ENCODE data around the gene MCHR1. TPM values are rescaled to one million over a fixed set of nuclear protein-coding genes. Genes with fewer than 3 reads are reported as not detected.
"Not testable (repeated sequence)": the region's sequence is repeated elsewhere in the genome, so short reads cannot be mapped to it uniquely, and the experiment has no call there.

The MCHR1 gene
- total RNA-seq, 1 donor from 2014 or later, result 0.43 TPM

DNA sequence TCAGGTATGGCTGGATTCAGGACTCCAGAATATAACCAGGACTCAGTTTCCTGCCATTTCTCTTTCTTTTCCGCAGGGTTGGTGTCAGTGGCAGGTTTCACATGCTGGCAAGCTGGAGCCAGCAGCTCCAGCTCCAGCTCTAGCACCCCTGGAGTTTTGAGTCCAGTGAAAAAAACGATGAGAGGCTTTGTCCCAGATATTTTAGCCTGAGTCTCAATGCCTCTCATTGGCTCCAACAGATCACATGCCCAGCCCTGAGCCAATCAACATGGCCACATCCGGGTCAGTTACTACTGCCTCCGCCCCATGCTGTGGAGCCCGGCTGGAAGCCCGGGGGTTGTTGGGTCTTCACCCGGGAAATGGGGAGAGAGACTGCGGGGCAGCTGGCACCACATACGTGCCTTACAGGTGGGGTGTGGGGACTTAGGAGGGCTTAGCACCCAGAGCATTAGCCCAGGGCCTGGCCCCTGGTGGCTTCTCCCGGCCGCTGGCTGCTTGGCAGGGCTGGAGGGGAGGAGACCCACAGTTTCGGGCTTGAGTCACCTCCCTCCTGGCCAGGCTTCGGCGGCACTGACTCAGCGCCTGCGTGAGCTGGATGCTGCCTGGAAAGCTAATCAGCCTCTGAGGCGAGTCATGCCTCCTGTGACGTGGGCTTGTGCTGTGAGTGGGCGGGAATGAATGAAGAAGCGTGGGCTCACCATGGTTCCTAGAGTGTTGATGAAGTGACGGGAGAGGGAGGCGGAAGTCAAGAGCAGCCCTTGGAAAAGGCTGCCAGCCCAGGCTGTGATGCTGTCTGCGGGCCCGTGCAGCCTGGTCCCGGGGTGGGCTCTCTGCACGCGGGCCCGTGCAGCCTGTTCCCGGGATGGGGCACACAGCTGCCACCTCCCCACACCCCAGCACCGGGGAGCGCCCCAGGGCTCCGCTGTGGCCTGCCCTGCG, 27.5 kb upstream of the MCHR1 start:
- peak; percentile 96 for DNase-seq (ENCODE audit: low spot score)
- intact Hi-C loops (cut with DNase I), result no loop called here

DNA sequence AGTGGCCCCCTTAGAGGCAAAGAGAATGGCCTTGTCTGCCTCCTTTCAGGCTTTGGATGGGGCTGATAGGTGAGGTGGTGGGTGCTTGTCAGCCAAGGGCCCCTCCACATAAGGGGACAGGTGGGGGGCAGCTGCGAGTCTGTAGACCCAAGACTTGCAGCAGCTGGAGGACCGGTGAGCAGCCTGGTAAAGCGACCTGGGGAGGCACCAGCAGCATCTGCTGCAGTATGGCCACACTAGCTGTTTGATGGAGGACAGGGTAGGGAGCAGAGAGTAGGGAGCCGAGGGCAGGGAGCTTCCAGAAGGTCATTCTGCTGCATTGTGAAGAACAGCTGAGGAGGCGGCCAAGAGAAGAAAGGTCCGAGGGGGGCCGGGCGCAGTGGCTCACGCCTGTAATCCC, 25.9 kb upstream of the MCHR1 start:
- DNase-seq (ENCODE audit: low spot score), result no peak
- intact Hi-C loops (cut with DNase I), result no loop called here

DNA sequence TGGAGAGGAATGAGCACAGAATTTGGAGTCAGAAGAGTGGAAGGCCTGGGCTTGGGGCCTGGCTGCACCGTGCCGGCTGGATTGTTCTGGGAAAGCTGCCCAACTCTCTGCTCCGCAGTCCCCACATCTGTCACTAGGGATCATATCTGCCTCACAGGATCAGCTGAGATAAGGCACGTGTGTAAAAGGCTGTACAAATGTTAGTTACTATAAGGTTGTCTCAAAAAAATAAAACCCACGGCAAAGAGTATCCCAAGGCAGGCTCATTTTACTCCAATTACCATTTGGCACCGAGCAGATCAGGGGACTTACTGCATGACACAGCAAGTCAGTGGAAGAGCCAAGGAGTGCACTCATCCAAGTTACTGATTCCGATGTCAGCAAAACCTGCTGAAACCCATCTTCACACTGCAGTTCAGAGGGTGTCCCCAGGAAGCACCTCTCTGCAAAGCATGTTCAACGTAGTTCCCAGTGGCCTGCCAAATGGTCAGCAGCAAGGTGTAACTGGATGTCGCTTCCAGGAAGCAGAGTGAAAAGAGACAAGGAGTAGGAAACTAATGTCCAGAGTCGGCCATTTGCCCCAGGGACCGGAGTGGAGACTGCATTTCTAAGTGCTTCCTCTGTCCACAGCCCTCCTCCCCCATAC, 24.6 kb upstream of the MCHR1 start:
- intact Hi-C loops (cut with DNase I), result no loop called here

DNA sequence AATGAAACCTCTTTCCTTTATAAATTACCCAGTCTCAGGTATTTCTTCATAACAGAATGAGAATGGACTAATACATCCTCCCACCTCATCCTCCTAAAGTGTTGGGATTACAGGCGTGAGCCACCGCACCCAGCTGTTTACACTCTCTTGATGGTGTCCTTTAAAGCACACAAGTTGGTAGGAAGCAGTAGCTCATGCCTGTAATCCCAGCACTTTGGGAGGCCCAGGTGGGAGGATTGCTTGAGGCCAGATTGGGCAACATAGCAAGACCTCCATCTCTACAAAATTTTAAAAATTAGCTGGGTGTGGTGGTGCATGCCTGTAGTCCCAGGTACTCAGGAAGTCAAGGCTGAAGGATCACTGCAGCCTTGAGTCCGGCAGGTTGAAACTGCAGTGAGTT, 23.3 kb upstream of the MCHR1 start:
- DNase-seq (ENCODE audit: low spot score), result not testable (repeated sequence)

More for the DNA sequence above, 24.6 kb upstream of the MCHR1 start:
- no peak for DNase-seq (ENCODE audit: low spot score)

DNA sequence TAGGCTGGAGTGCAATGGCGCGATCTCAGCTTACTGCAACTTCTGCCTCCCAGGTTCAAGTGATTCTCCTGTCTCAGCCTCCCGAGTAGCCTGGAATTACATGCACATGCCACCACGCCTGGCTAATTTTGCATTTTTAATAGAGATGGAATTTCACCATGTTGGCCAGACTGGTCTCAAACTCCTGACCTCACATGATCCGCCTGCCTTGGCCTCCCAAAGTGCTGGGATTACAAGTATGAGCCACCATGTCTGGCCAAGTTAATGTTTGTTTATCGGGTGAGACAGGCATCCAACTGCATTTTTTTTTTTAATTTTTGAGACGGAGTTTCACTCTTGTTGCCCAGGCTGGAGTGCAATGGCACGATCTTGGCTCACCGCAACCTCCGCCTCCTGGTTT, 22.6 kb upstream of the MCHR1 start:
- DNase-seq (ENCODE audit: low spot score); intact Hi-C loops (cut with DNase I): not testable (repeated sequence)

More for the DNA sequence above, 23.3 kb upstream of the MCHR1 start:
- intact Hi-C loops (cut with DNase I), result not testable (repeated sequence)

DNA sequence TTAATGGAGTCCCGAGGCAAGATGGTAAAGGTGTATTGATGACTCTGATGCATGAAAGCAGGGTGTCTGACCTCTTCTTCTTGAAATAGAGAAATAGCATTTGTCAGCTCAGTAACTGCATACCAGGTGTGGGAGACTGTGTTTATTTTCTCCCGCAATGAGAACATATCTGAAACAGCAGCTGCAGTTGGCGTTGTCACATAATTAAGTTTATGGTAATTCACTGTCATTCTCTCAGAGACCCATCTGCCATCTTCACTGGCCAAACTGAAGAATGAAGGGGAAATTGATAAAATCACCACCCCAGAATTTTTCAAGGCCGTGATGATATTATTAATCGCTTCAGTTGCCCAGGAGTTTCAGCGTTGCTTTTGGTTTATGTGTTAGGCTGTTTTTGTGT, 20.1 kb upstream of the MCHR1 start:
- intact Hi-C loops (cut with DNase I), result no loop called here
- no peak for DNase-seq (ENCODE audit: low spot score)

DNA sequence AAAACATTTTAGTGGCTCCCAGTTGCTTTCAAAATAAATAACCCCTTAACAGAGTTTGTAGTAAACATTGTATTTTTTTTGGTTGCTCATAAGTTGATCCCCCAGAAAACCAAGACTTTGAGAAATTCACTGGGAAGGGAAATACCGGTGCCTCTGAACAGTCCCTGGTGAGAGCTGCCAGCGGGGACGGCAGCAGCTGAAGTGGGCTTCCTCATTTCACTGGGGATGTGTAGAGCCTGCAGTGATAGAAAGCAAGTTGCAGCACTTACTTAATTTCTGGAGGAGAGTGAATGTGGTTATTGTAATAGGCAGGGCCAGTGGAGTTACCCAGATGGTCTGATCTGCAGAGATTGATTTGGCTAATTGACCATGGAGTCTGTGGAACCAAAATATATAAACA, 18.6 kb upstream of the MCHR1 start:
- intact Hi-C loops (cut with DNase I), result no loop called here

DNA sequence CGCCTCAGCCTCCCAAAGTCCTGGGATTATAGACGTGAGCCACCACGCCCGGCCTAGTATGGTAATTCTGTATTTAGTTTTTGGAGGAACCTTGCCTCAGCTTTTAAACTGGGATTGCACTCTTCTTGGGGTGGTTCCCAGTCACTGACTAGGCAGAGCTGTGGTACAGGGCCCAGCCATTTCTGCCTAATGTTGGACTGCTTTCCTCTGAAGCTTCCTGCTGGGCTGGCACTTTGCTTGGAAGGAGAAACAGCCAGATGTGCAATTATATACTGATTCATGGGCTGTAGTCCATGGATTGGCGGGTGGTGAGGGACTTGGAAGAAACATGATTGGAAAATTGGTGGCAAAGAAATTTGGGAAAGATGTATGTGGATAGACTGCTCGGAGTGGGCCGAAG, 17.6 kb upstream of the MCHR1 start:
- DNase-seq (ENCODE audit: low spot score), result no peak
- intact Hi-C loops (cut with DNase I), result no loop called here

More for the DNA sequence above, 18.6 kb upstream of the MCHR1 start:
- DNase-seq (ENCODE audit: low spot score), result no peak

DNA sequence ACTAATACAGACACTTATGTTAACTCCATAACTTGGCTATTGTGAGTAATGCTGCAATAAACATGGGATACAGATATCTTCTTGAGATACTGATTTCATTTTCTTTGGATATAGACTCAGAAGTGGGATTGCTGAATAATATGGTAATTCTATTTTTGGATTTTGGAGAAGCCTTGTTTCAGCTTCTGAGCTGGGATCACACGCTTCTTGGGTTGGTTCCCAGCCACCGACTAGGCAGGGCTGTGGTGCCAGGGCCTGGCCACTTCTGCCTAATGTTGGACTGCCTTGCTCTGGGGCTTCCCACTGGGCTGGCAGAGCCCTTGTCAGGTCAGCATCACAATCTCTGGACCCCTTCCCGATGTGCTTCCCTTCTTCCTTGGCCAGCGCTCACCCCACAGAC, 14.0 kb upstream of the MCHR1 start:
- DNase-seq (ENCODE audit: low spot score), result peak; percentile 90
- intact Hi-C loops (cut with DNase I), result loop anchor here (5.0 kb wide), 1 partner anchor 47 kb away; no protein-coding TSS in a partner anchor

DNA sequence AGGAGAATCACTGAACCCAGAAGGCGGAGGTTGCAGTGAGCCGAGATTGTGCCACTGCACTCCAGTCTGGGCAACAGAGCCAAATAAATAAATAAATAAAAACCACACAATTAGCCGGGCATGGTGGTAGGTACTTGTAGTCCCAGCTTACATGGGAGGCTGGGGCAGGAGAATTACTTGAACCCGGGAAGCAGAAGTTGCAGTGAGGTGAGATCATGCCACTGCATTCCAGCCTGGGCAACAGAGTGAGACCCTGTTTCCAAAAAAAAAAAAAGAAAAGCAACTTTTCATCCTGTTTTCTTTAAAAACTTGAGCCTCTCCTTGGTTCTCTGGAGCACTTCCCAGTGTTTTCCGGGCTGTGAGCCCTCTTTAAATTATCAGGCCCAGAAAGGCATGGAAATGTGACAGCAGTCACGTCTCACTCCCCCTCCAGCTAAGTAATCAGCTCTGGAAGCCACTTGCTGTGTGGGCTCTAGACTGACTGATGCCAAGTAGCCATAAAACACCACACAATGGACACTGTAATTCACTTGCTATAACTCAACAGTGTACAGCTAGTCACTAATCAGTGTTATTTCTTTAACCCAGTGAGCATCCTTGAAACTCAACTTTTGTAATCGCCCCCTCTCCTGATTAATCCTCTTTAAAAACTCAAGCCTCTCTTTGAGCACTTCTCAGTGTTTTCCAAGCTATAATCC, 13.0 kb upstream of the MCHR1 start:
- intact Hi-C loops (cut with DNase I), result loop anchor here (5.0 kb wide), 1 partner anchor 46 kb away; no protein-coding TSS in a partner anchor
- no peak for DNase-seq (ENCODE audit: low spot score)

DNA sequence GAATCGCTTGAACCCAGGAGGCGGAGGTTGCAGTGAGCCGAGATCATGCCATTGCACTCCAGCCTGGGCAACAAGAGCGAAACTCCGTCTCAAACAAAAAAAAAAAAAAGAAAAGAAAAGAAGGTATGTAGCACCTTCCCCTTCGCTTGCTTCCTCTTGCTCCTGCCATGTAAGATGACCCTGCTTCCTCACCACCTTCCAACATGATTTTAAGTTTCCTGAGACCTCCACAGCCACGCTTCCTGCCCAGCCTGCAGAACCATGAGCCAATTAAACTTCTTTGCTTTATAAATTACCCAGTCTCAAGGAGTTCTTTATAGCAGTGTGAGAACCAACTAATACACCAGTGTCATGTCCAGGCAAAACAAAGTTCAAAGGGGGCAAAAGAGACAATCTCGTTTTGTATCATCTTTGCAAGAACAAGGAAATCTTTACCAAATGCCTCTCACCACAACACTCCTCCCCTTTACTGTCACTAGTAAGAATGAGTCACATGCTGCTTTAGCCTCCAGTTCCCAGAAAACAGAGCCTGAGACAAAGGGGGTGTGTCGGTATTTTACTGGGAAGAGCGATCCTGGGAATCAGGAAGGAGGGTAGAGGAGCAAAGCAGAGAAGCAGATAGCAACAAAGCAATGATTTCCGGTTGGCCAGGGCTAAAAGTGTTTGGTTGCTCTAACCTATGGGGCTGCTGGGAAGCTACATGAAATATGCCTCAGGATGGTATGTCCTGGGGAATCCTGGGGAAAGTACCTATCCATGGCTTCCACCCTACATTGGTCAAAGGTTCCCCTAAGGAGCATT, 10.5 kb upstream of the MCHR1 start:
- intact Hi-C loops (cut with DNase I), result loop anchor here (5.0 kb wide), 1 partner anchor 43 kb away; no protein-coding TSS in a partner anchor
- no peak for DNase-seq (ENCODE audit: low spot score)

DNA sequence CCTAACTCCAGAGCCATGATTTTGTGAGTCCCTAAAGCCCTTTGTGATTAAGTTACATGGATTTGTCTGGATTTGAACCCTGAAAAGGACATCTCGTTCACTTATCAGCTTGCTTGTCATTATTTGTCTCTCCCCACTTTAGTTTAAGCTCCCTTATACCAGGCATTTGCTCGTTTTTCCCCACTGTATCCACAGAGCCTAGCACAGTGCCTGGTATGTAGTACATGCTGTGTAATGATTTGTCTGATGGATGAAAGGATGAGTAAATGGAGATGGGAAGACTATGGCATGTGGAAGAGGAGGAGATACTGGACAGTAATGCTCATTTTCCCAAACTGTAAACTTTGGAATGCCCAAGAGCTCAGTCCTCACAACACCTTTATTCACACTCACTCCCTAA, 9.2 kb upstream of the MCHR1 start:
- intact Hi-C loops (cut with DNase I), result no loop called here

DNA sequence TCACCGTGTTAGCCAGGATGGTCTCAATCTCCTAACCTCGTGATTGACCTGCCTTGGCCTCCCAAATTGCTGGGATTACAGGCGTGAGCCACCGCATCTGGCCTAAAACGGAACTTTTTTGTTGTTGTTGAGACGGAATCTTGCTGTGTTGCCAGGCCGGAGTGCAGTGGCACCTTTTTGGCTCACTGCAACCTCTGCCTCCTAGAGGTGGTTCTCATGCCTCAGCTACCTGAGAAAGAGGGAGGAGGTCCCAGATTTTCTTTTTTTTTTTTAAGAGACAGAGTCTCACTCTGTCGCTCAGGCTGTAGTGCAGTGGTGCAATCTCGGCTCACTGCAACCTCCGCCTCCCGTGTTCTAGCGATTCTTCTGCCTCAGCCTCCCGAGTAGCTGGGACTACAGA, 7.9 kb upstream of the MCHR1 start:
- intact Hi-C loops (cut with DNase I), result no loop called here
- no peak for DNase-seq (ENCODE audit: low spot score)

More for the DNA sequence above, 9.2 kb upstream of the MCHR1 start:
- DNase-seq (ENCODE audit: low spot score), result no peak

DNA sequence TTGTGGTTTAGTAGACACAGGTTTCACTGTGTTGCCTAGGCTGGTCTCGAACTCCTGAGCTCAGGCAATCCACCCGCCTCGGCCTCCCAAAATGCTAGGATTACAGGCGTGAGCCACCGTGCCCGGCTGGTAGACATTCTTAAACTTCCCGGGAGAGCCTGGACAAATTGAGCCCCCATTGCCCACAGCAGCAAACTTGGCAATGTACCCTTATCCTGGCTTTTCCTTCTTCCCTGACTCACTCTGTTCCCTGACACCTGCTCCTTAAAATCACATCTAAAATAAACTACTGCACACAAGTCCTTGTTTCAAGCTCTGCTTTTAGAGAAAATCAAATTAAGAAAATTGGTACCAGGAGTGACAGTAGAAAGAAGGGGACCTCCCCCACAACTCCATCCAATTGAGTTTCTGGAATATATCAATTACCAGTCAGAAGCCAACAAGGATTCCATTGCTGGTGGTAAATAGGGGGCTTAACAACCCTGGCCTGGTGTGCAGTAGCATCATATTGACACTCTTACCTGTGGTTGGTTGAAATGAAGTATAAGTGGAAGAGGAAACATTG, 7.4 kb upstream of the MCHR1 start:
- intact Hi-C loops (cut with DNase I), result no loop called here
- DNase-seq (ENCODE audit: low spot score), result no peak

DNA sequence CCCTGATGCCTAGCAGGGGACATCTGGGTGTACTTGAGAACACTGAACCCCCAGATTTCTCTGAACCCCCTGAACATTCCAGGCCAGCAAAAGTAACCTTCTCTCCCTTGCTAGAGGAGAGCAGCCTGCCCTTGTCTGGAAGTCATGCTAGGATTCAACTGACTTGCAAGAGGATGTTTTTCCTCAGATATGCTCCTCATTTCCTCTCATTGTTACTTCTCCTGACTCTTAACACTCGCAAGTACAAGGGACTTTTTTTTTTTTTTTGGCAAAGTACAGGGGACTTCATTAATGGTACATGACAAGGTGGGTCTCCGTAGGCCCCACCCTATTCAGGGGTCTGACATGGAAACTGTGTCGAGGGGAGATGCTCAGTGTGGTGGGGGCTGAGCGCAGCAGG, 6.3 kb upstream of the MCHR1 start:
- intact Hi-C loops (cut with DNase I), result no loop called here
- DNase-seq (ENCODE audit: low spot score), result no peak

DNA sequence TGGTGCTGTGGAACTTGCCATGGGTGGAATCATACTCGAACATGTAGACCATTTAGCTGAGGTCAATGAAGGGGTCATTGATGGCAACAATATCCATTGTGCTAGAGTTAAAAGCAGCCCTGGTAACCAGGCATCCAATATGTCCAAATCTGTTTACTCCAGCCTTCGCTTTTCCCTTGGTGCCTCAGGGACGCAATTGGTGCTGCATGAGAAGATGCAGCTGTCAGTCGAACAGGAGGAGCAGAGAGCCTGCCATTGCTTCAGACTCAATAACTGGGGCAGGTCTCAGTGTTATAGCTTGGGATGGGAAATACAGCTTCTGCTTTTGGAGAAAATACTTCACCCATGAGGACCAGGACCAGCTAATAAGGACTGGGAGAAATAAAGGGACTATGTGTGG, 5.0 kb upstream of the MCHR1 start:
- intact Hi-C loops (cut with DNase I), result no loop called here
- DNase-seq (ENCODE audit: low spot score), result no peak

DNA sequence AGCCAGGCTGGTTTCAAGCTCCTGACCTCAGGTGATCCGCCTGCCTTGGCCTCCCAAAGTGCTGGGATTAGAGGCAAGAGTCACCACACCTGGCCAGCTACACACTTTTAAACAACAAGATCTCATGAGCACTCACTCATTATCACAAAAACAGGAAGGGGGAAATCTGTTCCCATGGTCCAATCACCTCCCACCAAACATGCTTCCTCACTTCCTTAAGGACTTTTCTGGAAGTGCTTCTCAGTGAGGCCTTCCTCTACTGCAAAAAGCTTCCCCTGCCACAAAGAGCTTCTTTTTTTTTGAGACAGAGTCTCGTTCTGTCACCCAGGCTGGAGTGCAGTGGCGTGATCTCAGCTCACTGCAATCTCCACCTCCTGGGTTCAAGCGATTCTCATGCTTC, 3.1 kb upstream of the MCHR1 start:
- intact Hi-C loops (cut with DNase I); DNase-seq (ENCODE audit: low spot score): not testable (repeated sequence)

DNA sequence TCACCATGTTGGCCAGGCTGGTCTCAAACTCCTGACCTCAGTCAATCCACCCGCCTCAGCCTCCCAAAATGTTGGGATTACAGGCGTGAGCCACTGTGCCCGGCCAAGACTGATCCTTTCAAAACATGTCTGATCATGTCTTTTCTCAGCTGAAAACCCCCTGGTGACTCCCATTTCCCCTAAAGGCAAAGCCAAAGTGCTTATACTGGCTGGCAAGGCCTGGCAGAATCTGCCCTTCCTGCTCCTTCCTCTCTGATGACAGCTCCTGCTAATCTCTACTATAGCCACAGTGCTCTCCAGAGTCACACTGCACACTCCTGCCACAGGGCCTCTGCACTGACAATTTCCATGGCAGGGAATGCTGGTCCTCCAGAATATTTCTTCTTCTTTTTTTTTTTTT, 2.6 kb upstream of the MCHR1 start:
- no peak for DNase-seq (ENCODE audit: low spot score)
- intact Hi-C loops (cut with DNase I), result no loop called here

All from cardiac septum (tissue), 1 donor.